NCI-H2227 treated with DMSO at 0.1 percent for 48 hours (cell line): ENCODE measurements around the gene RNF8.
A peak's percentile ranks its signal among the peaks of the same experiment; 100 is the strongest.
"Not testable (repeated sequence)": the region's sequence is repeated elsewhere in the genome, so short reads cannot be mapped to it uniquely, and the experiment has no call there.

ENCODE experiments used
- DNase-seq: peaks from one replicate; lab custom pipeline; 2025; lab: John Stamatoyannopoulos, UW

RNF8 gene, protein sequence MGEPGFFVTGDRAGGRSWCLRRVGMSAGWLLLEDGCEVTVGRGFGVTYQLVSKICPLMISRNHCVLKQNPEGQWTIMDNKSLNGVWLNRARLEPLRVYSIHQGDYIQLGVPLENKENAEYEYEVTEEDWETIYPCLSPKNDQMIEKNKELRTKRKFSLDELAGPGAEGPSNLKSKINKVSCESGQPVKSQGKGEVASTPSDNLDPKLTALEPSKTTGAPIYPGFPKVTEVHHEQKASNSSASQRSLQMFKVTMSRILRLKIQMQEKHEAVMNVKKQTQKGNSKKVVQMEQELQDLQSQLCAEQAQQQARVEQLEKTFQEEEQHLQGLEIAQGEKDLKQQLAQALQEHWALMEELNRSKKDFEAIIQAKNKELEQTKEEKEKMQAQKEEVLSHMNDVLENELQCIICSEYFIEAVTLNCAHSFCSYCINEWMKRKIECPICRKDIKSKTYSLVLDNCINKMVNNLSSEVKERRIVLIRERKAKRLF

DNA sequence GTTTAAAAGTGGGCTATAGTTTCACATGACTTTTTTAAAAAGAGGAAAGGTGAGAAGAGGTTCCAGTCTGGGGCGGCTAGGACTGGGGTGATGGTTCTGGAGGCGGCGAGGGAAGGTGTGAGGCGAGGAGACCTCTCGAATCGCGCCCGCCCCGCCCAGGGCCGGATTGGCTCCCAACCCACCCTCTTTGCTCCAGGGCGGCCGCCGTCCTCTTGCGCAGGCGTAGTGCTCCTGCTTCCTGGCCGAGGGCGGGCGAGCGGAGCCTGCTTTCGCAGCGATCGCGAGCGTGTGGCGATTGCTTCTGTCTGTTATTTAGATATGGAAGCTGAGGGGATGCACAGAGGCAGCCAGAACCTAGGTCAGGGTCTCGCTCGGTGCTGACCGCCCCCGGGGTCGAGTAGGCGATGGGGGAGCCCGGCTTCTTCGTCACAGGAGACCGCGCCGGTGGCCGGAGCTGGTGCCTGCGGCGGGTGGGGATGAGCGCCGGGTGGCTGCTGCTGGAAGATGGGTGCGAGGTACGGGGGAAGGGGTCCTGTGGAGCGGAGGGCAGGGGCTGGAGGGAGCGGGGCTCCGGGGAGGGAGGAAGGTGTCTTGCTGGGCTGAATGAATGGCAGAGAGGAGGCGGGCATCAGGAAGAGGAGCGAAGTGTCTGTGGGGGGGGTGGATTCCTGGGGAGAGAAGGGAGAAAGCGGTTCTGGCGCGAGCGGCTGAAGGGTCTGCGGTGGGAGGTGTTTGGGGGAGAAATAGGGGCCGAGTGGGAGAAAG lies at the start of gene RNF8:
RNF8 (plus strand) TSS at position 223 of the 765 bp plus-strand sequence; CDS start at position 405, 182 bp downstream.
- peak; percentile 88 for DNase-seq

DNA sequence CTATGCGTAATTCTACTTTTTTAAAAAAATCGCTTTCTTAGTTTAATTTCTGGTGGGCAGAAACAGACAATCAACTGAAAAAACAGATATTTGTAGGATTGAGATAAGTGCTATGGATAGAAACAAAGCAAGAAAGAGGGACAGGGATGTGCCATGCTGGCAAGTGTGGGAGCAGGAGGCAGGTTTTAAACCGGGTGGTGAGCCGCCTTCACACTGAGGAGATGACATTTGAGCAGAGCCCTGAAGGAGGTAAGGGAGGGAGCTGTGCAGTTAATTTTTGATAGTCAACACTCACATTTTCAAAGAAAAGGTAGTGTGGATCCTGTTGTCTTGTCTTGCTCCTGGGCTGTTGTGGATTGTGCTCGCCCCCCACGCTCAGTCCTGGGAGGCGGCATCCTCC lies 49.0 kb upstream of the RNF8 start:
- no peak for DNase-seq

DNA sequence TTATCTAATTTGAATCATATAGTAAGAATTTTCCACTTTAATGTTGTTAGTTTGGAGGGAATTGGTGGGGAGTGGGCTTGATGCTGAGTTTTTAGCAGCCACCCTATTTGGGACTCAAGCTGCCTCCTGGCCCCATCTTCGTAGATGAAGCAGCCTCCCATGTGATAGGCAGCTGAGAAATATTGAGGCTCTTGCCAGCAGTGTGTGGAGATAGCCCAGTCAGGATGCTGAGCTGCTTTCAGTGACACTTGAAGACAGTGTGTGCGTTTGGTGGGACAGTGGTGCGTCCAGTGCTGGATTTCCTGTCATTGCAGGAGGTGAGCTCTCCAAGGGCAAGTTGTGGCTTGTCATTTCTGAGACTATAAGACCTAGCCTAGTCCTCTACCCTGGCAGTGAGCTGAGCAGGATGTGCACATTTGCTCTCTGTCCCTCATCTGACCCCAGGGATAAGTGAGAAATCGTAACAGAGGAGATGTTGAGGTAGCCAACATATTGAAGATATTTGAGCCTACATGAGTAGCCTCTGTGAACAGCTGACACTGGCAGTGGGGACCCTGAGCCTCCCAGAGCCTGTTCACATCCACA lies 47.9 kb upstream of the RNF8 start:
- DNase-seq: no peak

DNA sequence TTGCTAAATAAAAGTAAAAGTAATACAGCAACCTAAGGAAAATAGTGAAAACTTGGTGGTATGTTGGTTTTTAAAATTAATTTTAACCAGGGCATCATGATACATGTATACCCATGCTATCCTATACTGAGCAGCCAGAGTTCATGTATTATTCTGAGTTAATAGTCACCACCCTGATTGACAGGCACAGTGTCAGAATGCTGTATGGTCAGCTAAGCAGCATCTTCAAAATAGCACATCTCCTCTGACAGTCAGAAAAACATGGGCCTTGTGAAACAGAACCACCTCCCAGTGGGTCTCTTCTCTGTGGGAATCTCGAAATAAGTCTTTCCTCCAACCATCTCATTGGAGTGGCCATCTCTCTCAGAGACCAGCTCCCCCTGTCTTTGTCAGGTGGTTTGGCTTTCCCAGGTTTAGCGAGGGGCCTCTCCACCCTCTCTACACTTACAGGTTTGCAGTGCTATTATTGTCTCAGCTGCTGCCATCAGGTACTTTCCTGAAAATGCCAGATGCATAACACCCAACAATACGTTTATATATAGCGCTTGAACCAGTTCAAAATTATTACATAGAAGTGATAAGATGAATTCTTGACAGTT lies 47.1 kb upstream of the RNF8 start:
- peak; percentile 18 for DNase-seq

DNA sequence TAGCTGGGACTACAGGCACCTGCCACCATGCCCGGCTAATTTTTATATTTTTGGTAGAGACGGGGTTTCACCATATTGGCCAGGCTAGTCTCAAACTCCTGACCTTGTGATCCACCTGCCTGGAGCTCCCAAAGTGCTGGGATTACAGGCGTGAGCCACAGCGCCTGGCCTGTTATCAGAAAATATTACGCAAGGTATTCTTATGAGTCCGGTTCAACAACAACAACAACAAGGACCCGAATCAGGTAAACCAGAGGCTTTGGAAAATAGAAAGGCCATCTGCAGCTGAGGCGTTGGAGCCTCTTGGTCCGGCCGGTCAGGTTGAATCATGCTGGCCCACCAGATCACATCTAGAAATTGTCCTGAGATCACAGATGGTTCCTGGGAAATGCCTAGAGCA lies 46.3 kb upstream of the RNF8 start:
- DNase-seq: not testable (repeated sequence)

DNA sequence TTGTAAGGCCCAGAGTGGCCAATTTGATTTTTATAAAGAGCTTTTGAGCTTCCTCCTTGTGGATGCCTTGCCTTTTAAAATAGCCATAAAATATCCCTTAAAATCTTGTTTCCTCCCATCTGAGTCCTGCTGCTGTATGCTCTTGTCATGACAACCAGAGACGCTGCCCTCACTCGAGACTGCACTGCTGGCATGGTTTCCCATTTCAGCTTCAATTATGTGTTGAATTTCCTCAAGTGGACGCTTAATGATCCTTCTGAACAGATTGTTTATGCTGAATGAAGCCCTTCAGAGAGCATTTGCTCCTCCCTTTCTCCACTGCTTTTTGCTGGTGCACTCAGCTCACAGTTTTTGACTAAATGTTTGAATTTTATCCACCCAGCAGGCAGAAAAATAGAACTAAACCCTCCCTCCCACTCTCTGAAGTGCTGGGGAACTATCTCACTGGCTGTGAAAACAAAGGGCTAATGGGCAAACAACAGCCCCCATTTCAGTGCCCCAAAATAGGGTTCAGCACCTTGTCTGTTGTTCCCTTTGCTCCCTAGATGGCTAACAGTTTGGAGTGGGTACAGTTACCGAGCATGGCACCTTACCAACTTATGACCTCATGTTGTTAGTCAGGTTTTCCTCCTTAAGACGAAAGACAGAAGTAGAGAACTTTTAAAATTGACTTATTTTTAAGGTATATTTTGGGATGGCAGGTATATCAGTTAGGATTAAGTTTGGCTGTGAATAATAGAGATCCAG lies 45.5 kb upstream of the RNF8 start:
- peak; percentile 95 for DNase-seq

DNA sequence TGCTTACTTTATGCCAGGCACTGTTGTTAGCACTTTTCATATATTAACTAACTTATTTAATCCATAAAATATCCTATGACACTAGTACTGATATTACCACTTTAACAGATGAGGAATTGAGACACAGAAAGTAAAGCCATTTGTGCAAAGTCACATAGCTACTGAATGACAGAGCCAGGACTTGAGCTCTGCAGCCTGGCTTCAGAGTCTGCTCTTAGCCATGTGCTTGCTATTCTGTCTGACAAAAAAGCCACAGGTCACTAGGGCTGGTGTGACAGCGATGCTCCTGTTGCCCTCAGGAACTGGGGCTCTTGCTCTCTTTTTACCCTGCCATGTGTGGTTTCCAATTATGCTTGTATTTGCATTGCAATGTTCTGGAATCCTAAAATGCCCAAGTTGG lies 44.7 kb upstream of the RNF8 start:
- DNase-seq: no peak

DNA sequence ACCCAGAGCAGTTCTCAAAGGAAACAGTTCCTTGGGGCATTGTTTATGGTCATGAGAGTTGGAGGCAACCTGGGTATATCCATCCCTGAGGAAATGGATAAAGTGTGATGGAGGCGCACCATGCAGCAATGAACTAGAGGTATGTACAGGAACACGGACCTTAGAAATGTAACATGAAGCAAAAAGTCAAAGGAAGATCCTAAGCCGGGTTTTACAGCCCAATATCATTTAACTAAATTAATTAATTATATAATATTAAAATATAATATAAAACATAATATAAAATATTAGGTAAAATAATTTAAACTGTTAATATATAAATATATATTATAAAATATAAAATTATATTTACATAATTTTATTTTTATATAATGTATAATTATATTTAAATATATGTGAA lies 44.1 kb upstream of the RNF8 start:
- no peak for DNase-seq

DNA sequence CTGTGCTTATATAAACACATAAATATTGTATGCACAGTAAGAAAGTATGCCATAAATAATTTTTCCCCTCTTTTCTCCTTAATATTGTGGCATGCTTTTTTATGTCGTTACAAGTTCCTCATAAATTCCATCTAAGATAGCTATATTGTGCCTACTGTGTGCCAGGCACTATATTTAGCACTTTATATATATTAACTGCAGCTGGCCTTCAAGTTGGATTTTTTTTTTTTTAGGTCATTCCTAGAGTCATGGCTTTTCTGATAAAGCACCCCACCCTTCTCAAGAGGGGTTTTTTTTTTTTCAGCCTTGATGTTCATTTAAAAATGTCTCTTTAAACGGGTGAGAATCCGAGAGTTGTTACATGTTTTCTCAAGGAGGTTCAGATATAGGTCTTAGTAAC lies 42.8 kb upstream of the RNF8 start:
- DNase-seq: no peak

DNA sequence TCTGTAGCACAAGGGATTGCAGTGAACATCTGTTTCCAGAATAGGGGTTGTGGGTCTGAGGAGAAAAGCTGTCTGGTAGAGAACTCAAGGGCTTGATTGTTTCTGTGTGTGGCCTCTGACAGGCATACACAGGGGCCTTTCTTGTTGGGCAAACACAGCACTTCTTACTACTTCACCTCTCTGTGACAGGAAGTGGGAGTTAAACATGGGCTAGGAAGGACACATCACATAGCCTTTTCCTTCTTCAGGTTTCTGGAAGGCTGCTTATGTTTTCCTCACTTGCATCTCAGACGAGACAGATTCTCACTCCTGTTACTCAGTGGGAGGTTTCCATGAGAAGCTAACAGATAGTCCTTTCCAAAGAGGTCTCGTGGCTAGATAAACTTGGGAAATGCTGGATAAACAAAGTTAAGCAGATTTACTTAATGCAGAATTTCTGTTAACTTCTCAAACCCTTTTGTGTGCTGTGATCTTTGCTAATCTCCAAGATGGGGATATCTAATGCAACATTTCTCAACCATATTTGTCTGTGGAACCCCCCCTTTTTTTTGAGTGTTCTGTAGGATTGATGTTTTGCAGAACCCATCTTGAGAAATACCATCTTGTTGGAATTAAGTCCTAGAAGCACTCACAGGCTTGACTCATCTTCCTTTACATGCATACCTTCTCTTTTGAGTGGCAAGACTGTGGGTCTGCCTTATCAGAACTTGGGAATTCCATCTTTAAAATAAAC lies 41.9 kb upstream of the RNF8 start:
- no peak for DNase-seq

DNA sequence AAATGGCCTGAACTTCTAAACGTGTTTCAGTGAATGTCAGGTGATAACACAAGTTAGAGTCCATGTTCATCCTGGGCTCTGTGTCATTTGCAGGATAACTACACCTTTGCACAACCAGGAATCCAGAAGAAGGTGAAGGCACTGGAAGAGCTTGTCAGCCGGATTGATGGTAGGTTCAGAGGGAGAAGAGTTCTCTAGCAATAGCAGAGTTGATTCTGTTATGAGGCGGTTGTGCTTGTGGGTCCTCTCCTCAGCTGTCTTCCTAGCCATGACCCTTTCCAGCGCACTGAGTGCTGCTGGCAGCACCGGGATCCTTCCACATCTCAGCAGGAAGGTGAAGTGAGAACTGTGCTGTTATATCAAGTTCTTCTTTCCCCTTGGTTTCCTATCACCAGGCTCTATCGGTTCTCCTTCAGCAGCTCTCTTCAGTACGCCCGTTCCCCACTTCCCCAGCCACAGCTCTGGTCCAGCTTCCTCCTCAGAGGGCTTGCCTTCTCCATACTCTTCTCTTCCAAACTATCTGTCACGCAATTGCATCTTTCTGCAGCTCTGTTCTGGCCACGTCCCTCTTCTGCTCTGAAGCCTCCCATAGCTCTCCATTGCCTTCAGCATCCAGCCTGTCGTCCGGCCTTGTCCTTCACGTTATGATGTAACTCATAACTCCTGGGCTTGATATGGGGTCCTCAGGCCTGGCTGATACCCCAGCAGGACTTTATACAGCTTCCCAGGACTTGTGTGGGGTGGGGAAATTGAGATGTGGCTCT lies 39.9 kb upstream of the RNF8 start:
- DNase-seq: no peak

DNA sequence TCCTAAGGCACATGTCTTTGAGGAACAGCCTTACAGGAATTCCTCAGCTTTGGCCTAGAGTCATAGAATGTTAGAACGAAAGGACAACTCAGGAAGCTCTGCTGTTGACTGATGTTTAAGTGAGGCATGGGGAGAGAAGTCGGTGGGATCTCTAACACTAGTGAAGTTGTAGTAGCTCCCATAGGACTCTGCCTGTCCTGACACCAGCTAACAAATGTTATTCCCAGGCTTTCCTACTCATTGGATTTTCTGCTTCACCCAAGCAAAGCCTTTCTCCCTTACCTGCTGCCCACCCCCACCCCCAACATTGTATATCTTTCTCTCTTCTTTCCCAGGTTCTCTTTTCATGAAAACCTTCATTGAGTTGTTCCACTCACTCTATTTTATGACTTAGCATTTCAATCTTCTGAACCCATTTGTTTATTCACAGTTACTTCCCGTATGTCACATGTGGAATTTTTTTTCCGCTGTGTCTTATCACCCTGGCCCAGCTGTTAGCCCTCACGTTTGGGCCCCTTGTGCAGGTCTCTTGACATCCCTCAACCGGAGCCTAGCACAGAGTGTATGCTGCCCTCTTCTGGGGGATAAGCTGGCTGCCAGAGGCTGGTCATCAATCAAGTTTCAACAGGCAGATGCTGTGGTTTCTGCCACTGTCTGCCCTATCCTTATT lies 39.2 kb upstream of the RNF8 start:
- DNase-seq: no peak

DNA sequence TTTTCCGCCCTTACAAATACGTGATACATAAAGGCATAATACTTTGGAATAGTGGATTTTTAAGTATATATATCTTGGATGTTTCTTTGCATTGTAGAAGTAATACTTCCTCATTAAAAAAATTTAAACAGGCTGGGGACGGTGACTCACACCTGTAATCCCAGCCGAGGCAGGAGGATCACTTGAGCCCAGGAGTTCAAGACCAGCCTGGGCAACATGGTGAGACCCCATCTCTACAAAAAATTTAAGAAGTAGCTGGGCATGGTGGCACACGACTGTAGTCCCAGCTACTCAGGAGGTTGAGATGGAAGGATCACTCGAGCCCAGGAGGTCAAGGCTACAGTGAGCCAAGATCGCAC lies 38.6 kb upstream of the RNF8 start:
- DNase-seq: no peak

DNA sequence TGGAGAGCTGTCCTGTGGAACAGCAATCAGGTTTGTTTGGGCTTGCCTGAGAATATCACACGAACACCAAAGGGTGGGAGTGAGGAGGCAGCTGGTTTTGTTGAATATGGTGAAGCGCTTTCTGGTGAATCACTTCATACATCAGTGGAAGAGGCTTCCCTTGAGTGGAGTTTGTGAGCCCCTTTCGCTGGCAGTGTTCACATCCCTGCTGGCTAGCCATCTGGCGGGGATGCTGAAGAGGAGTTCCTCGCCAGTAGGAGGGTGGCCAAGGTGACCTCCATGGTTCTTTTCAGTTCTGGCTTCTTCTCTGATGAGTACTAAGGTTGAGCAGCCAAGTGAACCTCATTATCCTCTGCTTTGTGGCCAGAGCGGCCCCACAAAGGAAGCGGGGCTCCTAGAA lies 37.7 kb upstream of the RNF8 start:
- no peak for DNase-seq

DNA sequence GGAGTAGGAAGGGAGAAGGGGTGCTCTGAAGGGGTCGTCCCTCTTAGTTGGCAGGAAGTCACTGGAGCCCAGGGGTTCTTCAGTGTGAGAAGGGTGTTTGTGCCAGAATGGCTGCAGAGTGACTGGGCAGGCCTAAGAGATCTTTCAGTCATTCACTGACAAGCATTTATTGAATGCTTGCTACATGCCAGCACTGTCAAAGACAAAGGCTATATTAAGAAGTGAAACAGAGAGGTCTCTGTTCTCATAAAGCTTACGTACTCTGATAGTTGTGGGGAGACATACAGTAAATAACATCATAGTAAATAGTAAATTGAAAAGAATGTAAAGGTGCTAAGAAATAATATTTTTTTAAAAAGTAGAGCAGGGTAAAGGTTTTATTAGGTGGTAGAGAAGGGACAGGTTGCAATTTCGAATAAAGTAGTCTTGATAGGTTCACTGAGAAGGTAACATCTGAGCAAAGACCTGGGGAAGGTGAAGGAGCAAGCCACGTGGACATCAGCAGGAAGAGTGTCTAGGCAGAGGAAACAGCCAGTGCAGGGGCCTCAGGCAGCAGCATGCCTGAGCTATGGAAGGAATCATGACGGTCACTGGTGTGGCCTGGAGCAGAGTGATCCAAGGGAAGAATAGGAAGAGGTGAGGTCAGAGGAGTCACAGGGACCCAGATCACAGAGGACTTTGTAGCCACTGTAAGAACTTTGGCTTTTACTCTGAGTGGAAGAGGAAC lies 36.3 kb upstream of the RNF8 start:
- DNase-seq: no peak

DNA sequence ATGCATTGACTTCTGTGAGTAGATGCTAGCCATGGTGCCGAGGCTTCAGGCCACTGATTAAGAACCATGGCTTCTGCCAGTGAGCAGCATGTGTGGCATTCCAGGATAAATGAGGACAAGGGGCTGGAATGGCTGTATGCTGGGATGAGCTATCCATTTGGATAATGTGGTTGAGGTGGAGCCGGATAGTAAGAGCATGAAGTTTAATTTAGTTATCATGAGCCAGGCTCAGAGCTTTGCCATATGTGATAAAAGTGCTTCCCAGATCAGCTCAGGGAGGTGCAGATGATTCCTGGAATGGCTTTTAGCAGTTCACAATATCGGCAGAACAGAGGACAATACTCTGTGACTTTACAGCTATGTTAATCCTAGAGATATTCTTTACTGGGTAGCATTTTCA lies 34.6 kb upstream of the RNF8 start:
- no peak for DNase-seq

DNA sequence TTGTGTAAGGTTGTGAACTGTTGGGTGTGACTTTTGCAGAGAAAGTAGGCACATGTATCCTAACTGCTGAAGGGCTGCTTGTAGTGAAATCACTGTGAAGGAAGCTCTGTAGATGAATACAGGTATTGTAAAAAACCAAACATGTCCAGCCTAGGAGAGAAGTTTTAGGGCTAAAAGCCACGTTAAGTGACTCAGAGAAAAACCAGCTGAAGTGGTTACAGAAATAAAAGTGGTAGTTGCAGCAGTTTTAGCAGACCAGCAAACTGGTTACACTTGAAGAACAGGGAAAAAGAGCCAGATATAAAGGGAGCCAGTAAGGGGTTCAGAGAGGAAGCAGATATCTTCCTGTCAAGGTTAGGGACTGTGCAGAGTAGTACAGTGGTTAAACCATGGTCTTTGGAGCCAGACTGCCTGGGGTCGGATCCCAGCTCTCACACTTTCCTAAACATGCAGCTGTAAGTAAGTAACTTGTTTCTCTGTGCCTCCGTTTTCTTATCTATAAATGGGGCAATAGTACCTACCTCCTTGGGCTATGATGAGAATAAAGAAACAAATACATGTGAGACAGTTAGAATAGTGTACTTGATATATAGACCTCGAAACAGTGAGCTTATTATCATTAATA lies 33.8 kb upstream of the RNF8 start:
- DNase-seq: no peak

DNA sequence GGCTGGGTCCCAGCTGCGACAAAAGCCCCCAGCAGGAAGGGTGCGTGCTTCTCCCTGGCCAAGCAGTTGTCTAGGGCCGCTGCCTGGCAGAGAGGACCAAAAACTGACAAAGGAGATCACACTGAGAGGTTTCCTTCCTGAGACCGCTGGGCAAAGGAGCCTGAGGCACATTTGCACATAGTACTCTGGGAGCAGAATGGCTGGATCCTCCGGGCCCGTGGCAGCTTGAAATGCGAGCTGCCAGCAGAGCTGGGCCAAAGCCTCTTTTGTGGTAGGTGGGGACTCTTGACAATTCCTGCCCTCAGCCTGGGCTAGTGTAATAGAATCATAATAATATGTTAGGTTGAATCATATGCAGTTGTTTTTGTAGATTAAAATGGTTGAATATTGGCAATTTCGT lies 33.1 kb upstream of the RNF8 start:
- DNase-seq: no peak

DNA sequence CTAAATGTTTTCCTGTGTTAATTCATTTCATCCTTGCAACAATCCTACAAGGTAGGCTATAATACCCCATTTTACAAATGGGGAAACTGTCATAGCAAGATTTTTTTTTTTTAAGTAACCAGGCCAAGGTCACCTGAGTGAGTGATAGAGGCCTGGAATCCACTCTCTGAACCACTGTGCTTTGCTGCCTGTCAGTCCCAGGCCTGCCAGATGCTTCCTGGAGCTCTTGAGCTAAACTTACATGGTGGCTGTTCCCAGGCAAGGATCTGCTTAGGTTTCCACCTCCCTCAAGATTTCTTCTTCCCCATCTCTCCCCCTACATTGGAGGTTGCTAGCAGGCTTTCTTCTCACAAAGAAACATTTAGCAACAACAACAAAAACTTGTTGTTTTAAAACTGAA lies 32.7 kb upstream of the RNF8 start:
- no peak for DNase-seq
